C4-2B (cell line): ENCODE measurements around the gene SCUBE1.

Experiments
- H3K27ac ChIP-seq: fragments of 450-650 bp; 2 replicates; pipeline ENCODE4 v1.5.1; 2017
- ZFX ChIP-seq: fragments of 450-650 bp; IDR thresholded peaks from 2 replicates; pipeline ENCODE4 v1.6.1; 2017
- TF ChIP-seq, protein P1 (sequence below): fragments of 450-650 bp; conservative IDR thresholded peaks from 2 replicates; pipeline ENCODE4 v1.5.1; 2017; ENCODE audit warnings: mild to moderate bottlenecking

The SCUBE1 gene

DNA sequence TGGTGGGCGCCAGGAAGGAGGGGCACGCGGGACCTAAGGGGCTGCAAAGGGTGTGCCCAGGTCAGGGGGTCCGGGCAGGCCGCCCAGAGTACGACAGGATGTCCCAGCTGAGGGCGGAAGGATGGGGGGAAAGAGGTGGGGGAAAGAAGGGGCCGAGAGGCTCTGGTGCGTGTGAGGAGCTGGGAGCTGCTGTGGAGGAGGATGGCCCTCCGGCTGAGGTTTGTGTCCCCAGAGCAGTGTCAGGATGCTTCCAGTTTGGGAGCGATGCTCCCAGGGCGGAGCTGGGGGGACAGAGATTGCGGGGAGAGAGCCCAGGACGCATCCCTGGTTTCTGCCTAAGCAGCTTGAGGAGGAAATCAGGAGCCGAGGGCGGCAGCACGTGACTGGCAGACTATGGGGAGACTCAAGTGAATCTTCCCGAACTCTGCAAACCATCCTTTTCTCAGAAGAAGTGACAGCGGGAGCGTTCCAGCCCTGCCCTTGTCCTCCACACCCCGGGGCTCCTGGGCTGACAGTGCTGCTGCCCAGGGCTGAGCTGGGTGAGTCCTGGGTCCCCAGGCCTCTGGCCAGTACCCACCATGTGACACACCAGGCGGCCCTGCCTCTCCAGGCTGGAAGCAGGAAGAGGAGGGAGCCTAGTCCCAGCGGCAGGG lies 136.5 kb downstream of the SCUBE1 start:
- no peak overlapping the region for H3K27ac ChIP-seq
- no peak for TF ChIP-seq ZFX
- TF ChIP-seq, protein P1, sequence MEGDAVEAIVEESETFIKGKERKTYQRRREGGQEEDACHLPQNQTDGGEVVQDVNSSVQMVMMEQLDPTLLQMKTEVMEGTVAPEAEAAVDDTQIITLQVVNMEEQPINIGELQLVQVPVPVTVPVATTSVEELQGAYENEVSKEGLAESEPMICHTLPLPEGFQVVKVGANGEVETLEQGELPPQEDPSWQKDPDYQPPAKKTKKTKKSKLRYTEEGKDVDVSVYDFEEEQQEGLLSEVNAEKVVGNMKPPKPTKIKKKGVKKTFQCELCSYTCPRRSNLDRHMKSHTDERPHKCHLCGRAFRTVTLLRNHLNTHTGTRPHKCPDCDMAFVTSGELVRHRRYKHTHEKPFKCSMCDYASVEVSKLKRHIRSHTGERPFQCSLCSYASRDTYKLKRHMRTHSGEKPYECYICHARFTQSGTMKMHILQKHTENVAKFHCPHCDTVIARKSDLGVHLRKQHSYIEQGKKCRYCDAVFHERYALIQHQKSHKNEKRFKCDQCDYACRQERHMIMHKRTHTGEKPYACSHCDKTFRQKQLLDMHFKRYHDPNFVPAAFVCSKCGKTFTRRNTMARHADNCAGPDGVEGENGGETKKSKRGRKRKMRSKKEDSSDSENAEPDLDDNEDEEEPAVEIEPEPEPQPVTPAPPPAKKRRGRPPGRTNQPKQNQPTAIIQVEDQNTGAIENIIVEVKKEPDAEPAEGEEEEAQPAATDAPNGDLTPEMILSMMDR: no peak

DNA sequence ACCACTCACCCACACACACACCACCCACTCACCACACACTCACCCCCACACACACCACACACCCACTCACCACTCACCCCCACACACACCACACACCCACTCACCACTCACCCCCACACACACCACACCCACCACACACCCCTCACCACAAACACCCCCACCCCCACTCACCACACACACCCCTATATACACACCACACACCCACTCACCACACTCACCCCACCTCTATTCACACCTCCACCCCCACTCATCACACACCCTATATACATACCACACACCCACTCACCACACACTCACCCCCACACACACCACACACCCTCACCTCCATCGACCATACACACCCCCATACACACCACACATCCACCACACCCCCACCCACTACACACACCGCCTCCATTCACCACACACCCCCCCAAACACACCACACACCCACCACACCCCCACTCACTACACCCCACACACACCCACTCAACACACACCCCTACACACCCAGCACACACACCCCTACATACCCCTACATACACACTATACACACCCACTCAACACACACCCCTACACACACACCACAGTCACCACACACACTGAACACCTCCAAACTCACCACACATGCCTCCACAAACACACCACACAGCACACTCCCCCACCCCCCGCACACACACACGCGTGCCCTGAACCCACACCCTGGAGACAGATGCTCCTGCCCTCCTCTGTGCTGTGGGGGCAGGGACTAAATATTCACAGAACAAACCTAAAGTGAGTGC lies 137.2 kb downstream of the SCUBE1 start:
- TF ChIP-seq, protein P1: no peak
- H3K27ac ChIP-seq: no peak overlapping the region

DNA sequence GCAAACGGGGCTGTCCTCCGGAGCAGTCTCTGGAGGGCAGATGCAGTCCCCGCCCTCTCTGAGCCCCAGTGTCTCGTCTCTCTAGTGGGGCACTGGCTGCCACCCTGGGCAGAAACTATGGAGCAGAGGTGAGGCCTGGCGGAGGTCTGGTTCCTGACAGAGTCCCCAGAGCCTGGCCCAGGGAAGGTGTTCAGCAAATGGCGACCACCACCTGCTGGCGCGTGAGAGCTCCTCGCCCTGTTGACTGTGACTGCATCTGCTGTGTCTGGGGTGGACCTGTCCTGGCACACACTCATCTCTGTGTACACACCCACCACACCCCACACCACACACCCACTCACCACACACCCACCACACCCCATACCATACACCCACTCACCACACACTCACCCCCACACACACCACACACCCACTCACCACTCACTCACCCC lies 137.9 kb downstream of the SCUBE1 start:
- TF ChIP-seq, protein P1: no peak
- no peak for TF ChIP-seq ZFX
- H3K27ac ChIP-seq: no peak overlapping the region

DNA sequence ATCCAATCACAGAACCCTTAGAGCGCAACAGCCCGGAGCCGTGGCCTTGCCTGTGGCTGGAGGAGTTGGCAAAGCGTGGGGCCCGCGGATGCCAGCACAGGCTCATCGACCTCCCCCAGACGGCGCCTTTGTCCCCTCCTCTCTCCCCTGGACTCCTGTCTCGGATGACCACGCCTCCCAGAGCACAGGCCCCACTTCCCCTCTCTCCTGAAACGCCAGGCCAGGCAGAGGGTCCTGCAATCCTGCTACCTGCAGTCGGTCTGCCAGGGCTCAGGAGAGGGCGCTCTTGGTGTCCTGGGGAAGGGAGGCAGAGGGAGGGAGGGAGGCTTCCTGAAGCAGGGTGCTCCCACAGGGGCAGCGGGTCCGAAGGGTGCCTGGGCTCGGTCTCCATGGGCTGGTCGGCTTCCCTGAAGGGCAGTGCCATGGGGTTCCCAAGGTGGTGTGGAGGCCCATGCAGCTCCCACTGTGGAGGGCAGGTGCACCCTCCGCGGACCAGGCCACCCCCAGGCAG lies 139.6 kb downstream of the SCUBE1 start:
- H3K27ac ChIP-seq: no peak overlapping the region
- no peak for TF ChIP-seq ZFX
- TF ChIP-seq, protein P1: no peak

DNA sequence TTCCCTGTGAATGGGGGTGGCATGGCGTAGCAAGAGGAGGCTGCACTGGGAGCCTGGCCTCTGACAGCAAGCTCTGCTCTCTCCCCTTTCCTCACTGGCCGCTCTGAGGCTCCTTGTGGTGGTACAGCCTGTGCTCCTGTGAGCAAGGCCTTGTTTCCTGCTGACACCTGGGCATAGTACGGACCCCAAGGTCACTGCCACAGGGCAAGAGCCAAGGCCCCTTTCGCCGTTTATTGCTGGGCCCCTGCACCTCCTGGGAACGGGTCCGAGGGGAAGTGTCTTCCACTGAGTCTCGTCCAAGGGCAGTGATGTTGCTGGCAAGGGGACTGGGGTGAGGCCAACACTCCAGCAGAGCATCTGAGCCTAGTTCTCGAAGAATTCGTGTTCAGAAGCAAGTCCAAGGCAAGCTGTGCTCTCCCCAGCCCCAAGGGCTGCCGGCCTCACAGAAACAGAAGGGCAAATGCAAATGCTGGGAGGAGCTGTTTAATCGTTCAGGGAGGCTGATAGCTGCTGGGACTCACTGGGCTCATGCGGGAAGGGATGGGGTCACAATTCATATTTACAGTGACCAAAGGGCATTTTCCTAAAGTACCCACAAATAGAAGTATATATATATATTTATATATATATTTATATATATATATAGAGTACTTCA lies 140.3 kb downstream of the SCUBE1 start:
- H3K27ac ChIP-seq: no peak overlapping the region
- TF ChIP-seq, protein P1: no peak
- no peak for TF ChIP-seq ZFX

DNA sequence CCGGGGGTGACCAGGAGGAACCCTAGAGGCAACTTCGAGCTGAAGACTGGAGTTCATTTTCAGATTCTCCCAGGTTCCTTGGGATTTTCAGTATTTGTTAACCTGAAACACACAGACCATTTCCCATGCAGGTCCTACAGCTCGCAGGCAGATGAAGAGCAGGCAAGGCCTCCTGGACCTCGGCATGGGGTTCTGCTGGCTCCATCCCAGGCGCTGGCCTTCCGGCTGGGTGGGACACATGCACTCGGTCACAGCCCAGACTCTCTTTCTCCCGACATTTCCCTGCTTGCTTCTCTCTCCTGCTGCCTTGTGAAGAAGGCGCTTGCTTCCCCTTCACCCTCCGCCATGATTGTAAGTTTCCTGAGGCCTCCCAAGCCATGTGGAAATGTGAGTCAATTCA lies 140.8 kb downstream of the SCUBE1 start:
- no peak for TF ChIP-seq ZFX
- TF ChIP-seq, protein P1: no peak

More for the DNA sequence above, 140.8 kb downstream of the SCUBE1 start:
- H3K27ac ChIP-seq: no peak overlapping the region
